ENCODE measurements around the gene SLC26A11.

- TF ChIP-seq POLR2A (IDR thresholded peaks at IDR 0.05; ENCODE audit: low read depth, low read length) (no peak), POLR2AphosphoS5 (IDR thresholded peaks at IDR 0.05; ENCODE audit: low read depth, low read length) (no peak), TAF1 (IDR thresholded peaks at IDR 0.05; ENCODE audit: borderline replicate concordance, low read depth, low read length) (no peak)
Observed at GRCh38 chr17:80291691-80292487, 71.7 kb downstream of the SLC26A11 start.

Measured in GM12892 (cell line).